C4-2B (cell line): ENCODE data around the gene USH1G.

Experiments
- H3K27ac ChIP-seq: fragments of 450-650 bp; 2 replicates; pipeline ENCODE4 v1.5.1; 2017
- CTCF ChIP-seq: fragments of 450-650 bp; conservative IDR thresholded peaks from 2 replicates; pipeline ENCODE4 v1.5.1; 2017; ENCODE audit warnings: mild to moderate bottlenecking
- ZFX ChIP-seq: fragments of 450-650 bp; IDR thresholded peaks from 2 replicates; pipeline ENCODE4 v1.6.1; 2017

USH1G gene

GRCh38 chr17:74922694-74923537 lies at the start of gene USH1G:
TSS of gene USH1G (minus strand) at chr17:74923255. CDS start at chr17:74923073, 182 bp downstream.
- TF ChIP-seq ZFX (no peak), CTCF (no peak)
- no peak within 1 kb of the TSS for H3K27ac ChIP-seq

- TF ChIP-seq ZFX (no peak), CTCF (no peak)
- peak within 1 kb of the TSS; percentile 95 for H3K27ac ChIP-seq
These were observed 49.3 kb upstream of the USH1G start, which contains the start of gene HID1 for GRCh38 chr17:74972107-74972972. TSS of gene HID1 (minus strand) at chr17:74972759. CDS start at chr17:74972656, 103 bp downstream.

GRCh38 chr17:74971842-74972106 lies 48.7 kb upstream of the USH1G start:
- peak overlapping the region; percentile 95 for H3K27ac ChIP-seq
- TF ChIP-seq CTCF (no peak), ZFX (peak; percentile 79; the same call in 1 of the 2 replicates)

GRCh38 chr17:74971069-74971841 lies 48.2 kb upstream of the USH1G start:
- peak overlapping the region; percentile 95 for H3K27ac ChIP-seq
- TF ChIP-seq ZFX (no peak), CTCF (no peak)

- TF ChIP-seq CTCF (no peak), ZFX (no peak)
- peak overlapping the region; percentile 95 for H3K27ac ChIP-seq
These were observed 47.3 kb upstream of the USH1G start for GRCh38 chr17:74970395-74970794.

GRCh38 chr17:74969501-74969900 lies 46.4 kb upstream of the USH1G start:
- peak overlapping the region; percentile 95 for H3K27ac ChIP-seq

- H3K27ac ChIP-seq = peak overlapping the region; percentile 95
- TF ChIP-seq CTCF = no peak
- no peak for TF ChIP-seq ZFX
These were observed 45.3 kb upstream of the USH1G start for GRCh38 chr17:74968361-74968780.
